ENCODE data around the gene SMIM13. TPM values are rescaled to one million over a fixed set of nuclear protein-coding genes. Genes with fewer than 3 reads are reported as not detected.

The SMIM13 gene
- total and polyA plus RNA-seq, 10 donors = 1.5 to 8.3 (median 5.9) TPM

- Histone ChIP-seq H3K36me3 (no peaks in the 10 kb centered on the region), H3K4me3 (no peak overlapping the region), H3K4me1 (peaks cover 6 to 13% (median 9%) of the 10 kb centered on the region in 6 donors), H3K27ac (no peak overlapping the region), H3K27me3 (replicated peaks in 1 of 7) (no peaks in the 10 kb centered on the region), H3K9me3 (no peaks in the 10 kb centered on the region)
- intact Hi-C loops (cut with DNase I; ENCODE audit: low total_unique reads) = loop anchor here (10.0 kb wide), 1 partner anchor 323 kb away; no protein-coding TSS in a partner anchor
- no peak for DNase-seq
- TF ChIP-seq, protein P1, sequence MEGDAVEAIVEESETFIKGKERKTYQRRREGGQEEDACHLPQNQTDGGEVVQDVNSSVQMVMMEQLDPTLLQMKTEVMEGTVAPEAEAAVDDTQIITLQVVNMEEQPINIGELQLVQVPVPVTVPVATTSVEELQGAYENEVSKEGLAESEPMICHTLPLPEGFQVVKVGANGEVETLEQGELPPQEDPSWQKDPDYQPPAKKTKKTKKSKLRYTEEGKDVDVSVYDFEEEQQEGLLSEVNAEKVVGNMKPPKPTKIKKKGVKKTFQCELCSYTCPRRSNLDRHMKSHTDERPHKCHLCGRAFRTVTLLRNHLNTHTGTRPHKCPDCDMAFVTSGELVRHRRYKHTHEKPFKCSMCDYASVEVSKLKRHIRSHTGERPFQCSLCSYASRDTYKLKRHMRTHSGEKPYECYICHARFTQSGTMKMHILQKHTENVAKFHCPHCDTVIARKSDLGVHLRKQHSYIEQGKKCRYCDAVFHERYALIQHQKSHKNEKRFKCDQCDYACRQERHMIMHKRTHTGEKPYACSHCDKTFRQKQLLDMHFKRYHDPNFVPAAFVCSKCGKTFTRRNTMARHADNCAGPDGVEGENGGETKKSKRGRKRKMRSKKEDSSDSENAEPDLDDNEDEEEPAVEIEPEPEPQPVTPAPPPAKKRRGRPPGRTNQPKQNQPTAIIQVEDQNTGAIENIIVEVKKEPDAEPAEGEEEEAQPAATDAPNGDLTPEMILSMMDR (IDR thresholded peaks at IDR 0.05 in 8 of 11, conservative IDR thresholded peaks at IDR 0.05 in 3 of 11) = no peak
- TF ChIP-seq POLR2AphosphoS5 (IDR thresholded peaks at IDR 0.05) = no peak
- no peak for TF ChIP-seq POLR2A (IDR thresholded peaks at IDR 0.05)
- 90 to 96% (median 91%) methylated on average over 13 of the region's 13 CpGs for WGBS, 5 donors
Measured at GRCh38 chr6:11171952-11172351, 78.3 kb downstream of the SMIM13 start.

DNA sequence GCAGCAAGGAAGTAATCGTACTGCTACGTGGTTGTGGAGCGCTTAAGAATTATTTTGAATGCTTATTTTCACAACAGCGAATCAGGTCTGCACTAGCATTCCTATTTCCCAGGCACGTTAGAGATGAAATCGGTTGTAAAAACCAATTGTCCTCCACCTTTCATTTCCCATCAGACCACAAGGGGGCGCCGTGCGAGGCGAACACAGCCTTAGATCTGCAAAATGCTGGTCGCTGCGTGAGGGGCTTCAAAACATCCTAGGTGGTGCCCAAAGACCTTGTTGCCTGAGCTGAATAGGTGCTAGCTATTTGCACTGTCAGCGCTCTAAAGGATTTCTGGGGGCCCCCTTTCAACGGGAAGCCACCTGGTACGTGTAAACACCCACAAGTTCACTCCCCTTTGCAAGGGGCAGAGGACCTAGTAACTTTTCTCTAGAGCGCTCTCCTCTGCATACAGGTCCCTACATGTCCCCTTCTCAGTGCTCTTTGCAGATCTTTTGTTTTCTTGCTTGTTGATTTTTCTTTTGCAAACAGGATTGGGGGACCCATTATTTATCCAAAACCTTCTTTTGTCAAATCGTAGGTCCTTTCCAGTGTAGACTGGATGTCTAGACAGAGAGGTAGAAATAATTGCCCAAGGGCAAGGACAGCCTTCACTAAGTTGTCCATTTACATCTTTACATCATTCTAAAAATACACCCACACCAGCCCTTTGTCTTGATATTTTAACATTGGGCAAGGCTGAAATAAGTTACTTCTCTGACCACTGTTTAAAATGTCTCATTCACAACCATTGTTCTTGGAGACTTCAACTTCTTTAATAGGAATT is 79.1 kb downstream of the SMIM13 start:
- intact Hi-C loops (cut with DNase I; ENCODE audit: low total_unique reads) = loop anchor here (10.0 kb wide), 1 partner anchor 322 kb away; no protein-coding TSS in a partner anchor
- 20 to 27% (median 23%) methylated on average over 17 of the region's 17 CpGs for WGBS, 5 donors
- Histone ChIP-seq H3K4me1 (peaks cover 6 to 13% (median 9%) of the 10 kb centered on the region in 6 donors), H3K36me3 (no peaks in the 10 kb centered on the region), H3K9me3 (no peaks in the 10 kb centered on the region), H3K27ac (no peak overlapping the region), H3K4me3 (peak overlapping the region in 1 of 8 donors; percentile 42), H3K27me3 (replicated peaks in 1 of 7) (no peaks in the 10 kb centered on the region)
- peak; percentile 91 for DNase-seq
- TF ChIP-seq, protein P1 (IDR thresholded peaks at IDR 0.05 in 8 of 11, conservative IDR thresholded peaks at IDR 0.05 in 3 of 11) = peak; percentile 70 to 89 (median 83)
- TF ChIP-seq POLR2A (IDR thresholded peaks at IDR 0.05) = no peak
- TF ChIP-seq POLR2AphosphoS5 (IDR thresholded peaks at IDR 0.05) = peak in 2 of 3 donors; percentile 11 to 34

GRCh38 chr6:11174242-11174611 is 80.6 kb downstream of the SMIM13 start:
- 83 to 98% (median 92%) methylated on average over 5 of the region's 5 CpGs for WGBS, 5 donors
- intact Hi-C loops (cut with DNase I; ENCODE audit: low total_unique reads) = loop anchor here (10.0 kb wide), 1 partner anchor 321 kb away; no protein-coding TSS in a partner anchor
- H3K36me3 ChIP-seq = no peaks in the 10 kb centered on the region
- H3K27ac ChIP-seq = no peak overlapping the region
- H3K4me1 ChIP-seq = peaks cover 6 to 13% (median 9%) of the 10 kb centered on the region in 6 donors
- H3K9me3 ChIP-seq = peaks cover 0 to under 1% (median 0%) of the 10 kb centered on the region in 8 donors
- no peaks in the 10 kb centered on the region for H3K27me3 ChIP-seq (replicated peaks in 1 of 7)
- DNase-seq = no peak
- H3K4me3 ChIP-seq = no peak overlapping the region
- TF ChIP-seq, protein P1 (IDR thresholded peaks at IDR 0.05 in 8 of 11, conservative IDR thresholded peaks at IDR 0.05 in 3 of 11) = no peak
- no peak for TF ChIP-seq POLR2A (IDR thresholded peaks at IDR 0.05)
- no peak for TF ChIP-seq POLR2AphosphoS5 (IDR thresholded peaks at IDR 0.05)

GRCh38 chr6:11177271-11177670 is 83.6 kb downstream of the SMIM13 start:
- no peak overlapping the region for H3K27ac ChIP-seq
- H3K9me3 ChIP-seq = peaks cover 0 to 20% (median 9%) of the 10 kb centered on the region in 8 donors
- WGBS, 5 donors = 94 to 100% (median 97%) methylated on average over 1 of the region's 1 CpG
- intact Hi-C loops (cut with DNase I; ENCODE audit: low total_unique reads) = loop anchor here (10.0 kb wide), 1 partner anchor 318 kb away; no protein-coding TSS in a partner anchor
- H3K4me3 ChIP-seq = no peak overlapping the region
- TF ChIP-seq POLR2AphosphoS5 (IDR thresholded peaks at IDR 0.05) (no peak), POLR2A (IDR thresholded peaks at IDR 0.05) (no peak)
- TF ChIP-seq, protein P1 (IDR thresholded peaks at IDR 0.05 in 8 of 11, conservative IDR thresholded peaks at IDR 0.05 in 3 of 11) = no peak
- no peaks in the 10 kb centered on the region for H3K27me3 ChIP-seq (replicated peaks in 1 of 7)
- peaks cover 5 to 11% (median 7%) of the 10 kb centered on the region in 6 donors for H3K4me1 ChIP-seq
- DNase-seq = no peak
- peaks cover 0 to 8% (median 0%) of the 10 kb centered on the region in 6 donors for H3K36me3 ChIP-seq
